AG09309 (cell line): ENCODE results near the gene NMUR2.

Experiments used
- DNase-seq: peaks from one replicate; pipeline ENCODE4 v3.0.0-alpha.2; 2010; ENCODE audit warnings: low read depth
- H3K4me3 ChIP-seq: 2 replicates; pipeline ENCODE4 v1.5.1; 2011; ENCODE audit warnings: mild to moderate bottlenecking, low read depth, low read length, moderate library complexity; ENCODE audit not compliant: control insufficient read depth
- CTCF ChIP-seq: IDR thresholded peaks from 2 replicates; pipeline ENCODE4 v1.5.1; 2011; ENCODE audit warnings: mild to moderate bottlenecking, low read depth, low read length, inconsistent platforms; ENCODE audit not compliant: insufficient read depth, control insufficient read depth; ENCODE audit errors: missing control alignments

The NMUR2 gene

DNA sequence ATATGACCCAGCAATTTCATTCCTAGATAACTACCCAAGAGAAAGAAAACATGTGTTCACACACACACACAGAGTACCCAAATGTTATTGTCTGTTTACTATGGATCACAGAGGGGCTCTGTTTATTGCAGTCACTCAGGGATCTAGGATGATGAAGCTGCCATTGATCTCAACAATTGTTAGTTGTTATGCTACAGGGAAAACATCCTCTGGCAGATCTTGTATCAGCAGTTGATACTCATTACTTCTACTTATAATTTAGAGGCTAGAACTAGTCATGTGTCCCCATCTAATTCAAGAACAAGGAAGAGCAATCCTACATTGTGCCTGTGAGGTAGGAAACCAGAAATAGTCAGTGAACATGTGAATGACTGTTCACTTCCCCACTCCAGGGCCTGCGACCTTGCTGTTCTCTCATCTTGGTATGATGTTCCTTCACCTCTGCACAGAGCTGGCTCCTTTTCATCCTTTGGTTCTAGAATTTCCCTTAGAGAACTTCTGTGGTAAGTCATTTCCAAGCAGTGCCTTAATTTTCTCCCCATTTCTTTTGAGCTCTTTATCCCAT lies 30.3 kb downstream of the NMUR2 start:
- no peak for TF ChIP-seq CTCF
- no peak for DNase-seq
- H3K4me3 ChIP-seq, result no peak overlapping the region

GRCh38 chr5:152372875-152373274 lies 32.2 kb downstream of the NMUR2 start:
- no peak overlapping the region for H3K4me3 ChIP-seq
- TF ChIP-seq CTCF, result no peak
- no peak for DNase-seq

DNA sequence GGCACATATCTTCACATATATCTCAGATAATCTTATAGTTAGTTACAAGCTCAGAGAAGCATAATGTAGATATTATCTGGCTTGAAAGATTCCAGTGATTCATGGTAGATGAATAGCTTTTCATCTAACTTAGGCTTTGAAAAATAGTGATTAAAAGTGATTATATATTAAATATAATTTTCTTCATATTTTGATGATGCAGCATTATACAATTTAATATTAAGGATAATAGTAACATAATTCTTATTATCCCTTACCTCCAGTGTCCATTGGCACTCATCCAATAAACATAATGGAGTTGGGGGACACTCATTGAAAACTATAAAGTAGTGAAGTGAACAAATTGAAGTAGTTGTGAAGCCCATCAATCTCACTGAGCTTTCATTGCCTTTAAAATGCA lies 35.8 kb downstream of the NMUR2 start:
- no peak for TF ChIP-seq CTCF
- DNase-seq, result no peak
- H3K4me3 ChIP-seq, result no peak overlapping the region

- no peak for TF ChIP-seq CTCF
- DNase-seq, result no peak
- H3K4me3 ChIP-seq, result no peak overlapping the region
These were observed 37.5 kb downstream of the NMUR2 start for GRCh38 chr5:152367554-152367953.

DNA sequence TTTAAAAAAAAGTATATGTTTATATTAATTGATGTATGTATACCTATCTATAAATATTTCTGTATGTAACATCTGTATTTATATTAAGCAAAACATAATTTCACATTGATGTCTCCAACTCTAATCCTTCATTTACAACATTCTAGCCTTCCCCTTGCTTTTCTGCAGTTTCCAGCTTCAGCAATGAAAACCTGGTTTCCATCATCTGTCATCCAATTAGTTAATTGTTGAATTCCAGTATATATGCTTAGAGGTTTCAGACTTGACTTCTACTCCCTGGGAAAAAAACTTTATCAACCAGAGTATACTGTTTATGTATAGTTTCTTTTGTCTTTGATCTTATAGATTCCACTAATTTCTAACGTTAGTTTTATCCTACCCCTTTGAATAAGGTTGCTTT lies 38.4 kb downstream of the NMUR2 start:
- DNase-seq, result no peak
- TF ChIP-seq CTCF, result no peak

GRCh38 chr5:152364899-152365298 lies 40.2 kb downstream of the NMUR2 start:
- no peak for DNase-seq
- no peak overlapping the region for H3K4me3 ChIP-seq
- no peak for TF ChIP-seq CTCF

More for the DNA sequence above, 38.4 kb downstream of the NMUR2 start:
- no peak overlapping the region for H3K4me3 ChIP-seq

DNA sequence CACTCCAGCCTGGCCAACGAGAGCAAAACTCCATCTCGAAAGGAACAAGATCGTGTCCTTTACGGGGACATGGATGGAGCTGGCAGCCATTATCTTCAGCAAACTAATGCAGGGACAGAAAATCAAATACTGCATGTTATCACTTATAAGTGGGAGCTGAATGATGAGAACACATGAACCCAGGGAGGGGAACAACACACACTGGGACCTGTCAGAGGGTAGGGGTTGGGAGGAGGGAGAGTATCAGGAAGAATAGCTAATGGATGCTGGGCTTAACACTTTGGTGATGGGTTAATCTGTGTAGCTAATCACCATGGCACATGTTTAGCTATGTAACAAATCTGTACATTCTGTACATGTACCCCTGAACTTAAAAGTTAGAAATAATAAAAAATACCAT lies 40.9 kb downstream of the NMUR2 start:
- no peak for DNase-seq
- no peak for TF ChIP-seq CTCF
- H3K4me3 ChIP-seq, result no peak overlapping the region
